Left hindlimb (tissue), 1 donor: Measurements from ENCODE around the gene TMEM223.
"Not testable (repeated sequence)": the region's sequence is repeated elsewhere in the genome, so short reads cannot be mapped to it uniquely, and the experiment has no call there.

ENCODE experiments used
- DNase-seq: peaks from one replicate; pipeline ENCODE4 v3.0.0-alpha.2; 2018

TMEM223 gene

DNA sequence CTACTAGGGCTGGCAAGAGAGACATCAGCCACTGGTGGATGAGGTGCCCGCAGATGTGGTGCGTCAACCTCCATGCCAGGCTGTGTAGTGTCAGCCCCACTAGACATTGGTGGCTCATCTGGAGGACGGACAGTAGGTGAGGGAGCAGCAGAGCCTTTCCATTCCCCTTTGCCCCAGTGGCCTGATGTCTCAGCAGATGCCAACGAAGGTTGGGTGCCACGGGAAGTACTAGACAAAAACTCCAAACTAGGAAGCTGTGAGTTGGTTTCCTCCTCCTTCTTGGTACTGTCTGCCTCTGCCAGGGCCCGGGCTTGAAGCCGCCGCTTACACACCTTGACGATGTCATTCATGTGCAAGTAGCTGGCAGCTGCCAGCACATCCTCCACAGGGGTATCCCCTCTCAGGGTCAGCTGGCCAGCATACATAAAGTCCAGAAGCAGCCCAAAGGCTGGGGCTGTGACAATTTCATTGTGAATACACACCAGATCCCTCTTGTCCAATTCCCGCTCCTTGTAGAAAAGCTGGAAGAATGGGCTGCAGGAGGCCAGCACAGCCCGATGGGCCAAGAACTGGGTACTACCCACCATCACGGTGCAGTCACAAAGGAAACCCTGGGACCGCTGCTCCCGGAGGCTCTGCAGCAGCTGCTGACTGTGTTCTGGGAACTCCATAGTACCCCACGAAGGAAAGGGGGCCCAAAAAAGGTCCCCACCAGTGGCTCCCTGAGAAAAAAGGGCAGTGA is 38.6 kb downstream of the TMEM223 start:
- no peak for DNase-seq

DNA sequence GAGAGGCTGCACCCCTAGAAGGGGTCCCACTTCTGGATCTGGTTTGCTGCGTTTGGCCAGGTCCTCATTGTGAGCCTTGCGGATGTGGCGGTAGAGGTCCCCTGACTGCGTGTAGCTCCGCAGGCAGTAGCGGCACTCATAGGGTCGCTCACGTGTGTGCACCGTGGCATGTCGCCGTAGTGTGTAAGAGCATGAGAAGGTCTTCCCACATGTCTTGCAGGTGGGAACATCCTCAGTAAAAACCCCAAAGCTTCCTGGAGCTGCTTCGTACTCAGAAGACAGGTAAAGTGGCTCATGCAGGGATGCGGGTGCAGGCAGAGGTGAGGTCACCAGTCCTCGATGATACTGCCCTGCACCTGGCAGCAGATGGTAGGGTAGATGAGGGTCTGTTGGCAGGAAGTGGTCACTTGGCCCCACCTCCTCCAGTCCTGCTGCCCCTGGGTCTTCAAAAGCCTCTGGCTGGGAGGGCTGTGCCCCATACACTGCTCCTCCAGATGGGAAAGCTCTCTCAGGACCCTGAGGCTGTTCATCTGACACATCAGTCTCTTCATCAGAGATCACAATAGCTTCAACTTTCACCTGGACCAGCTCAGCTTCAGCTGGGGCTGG is 39.5 kb downstream of the TMEM223 start:
- no peak for DNase-seq

DNA sequence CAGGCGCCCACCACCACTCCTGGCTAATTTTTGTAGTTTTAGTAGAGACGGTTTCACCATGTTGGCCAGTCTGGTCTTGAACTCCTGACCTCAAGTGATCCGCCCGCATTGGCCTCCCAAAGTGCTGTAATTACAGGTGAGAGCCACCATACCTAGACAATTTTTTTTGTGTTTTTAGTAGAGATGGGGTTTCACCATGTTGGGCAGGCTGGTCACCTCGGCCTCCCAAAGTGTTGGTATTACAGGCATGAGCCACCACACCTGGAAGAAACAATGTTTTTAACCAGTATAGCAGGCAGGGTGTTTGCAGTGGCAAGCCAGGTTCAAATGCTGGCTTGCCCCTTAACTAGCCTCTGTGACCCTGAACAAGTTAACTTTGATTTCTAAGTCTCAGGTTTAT is 41.9 kb downstream of the TMEM223 start:
- not testable (repeated sequence) for DNase-seq

DNA sequence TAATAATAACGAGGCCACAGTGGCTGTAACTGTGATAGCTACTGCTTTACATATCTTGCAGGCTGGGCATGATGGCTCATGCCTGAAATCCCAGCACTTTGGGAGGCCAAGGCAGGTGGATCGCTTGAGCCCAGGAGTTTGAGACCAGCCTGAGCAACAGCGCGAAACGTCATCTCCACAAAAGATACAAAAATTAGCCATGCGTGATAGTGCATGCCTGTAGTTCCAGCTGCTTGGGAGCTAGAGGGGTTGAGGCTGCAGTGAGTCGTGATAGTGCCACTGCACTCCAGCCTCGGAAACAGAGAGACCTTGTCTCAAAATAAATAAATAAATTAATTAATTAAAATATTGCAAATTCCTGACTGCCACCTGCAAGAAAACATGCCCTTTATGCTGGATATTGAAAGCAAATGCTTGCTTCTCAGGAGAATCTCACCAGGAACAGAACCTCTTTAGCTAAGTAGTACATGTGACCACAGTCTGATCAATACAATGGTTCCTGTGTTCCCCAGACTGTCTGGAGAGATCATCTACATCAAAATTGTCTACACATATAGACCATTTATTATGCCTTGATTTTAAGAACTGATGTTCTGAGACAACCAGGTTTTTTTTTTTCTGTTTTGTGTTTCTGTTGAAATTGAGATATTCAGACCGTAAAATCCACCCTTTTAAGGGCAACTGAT is 44.2 kb downstream of the TMEM223 start:
- DNase-seq, result no peak
